Measurements from ENCODE around the gene TNFSF11.

The TNFSF11 gene

GRCh38 chr13:42656161-42656560 lies 82.2 kb downstream of the TNFSF11 start:
- no peak for DNase-seq

- DNase-seq = no peak
These were observed 83.0 kb downstream of the TNFSF11 start for GRCh38 chr13:42656958-42657357.
